CD4-positive, alpha-beta T cell treated with Interleukin-1 beta for 1 hour (primary cell): ENCODE data around the gene ADGRD1.

ENCODE experiments used
- DNase-seq, 2 donors: peaks; one replicate each; pipeline ENCODE4 v3.0.0-alpha.2; 2020 to 2022

Gene ADGRD1

DNA sequence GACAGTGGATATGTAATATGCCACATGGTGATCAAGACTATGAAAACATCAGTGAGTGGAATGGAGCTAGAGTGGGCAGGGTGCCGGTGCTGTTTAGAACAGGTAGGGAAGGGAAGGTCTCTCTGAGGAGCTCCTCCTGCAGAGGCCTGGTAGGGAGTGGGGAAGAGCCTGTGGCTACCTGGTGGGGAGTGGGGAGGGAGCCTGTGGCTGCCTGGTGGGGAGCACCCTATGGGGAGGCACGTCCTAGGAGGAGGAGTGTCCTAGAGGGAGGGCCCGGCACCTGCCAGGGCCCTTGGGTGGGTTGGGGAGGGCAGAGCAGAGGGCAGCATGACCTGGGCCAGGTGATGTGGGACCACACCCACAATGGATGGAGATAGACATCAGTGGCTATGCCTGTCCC is 122.6 kb downstream of the ADGRD1 start:
- no peak for DNase-seq

DNA sequence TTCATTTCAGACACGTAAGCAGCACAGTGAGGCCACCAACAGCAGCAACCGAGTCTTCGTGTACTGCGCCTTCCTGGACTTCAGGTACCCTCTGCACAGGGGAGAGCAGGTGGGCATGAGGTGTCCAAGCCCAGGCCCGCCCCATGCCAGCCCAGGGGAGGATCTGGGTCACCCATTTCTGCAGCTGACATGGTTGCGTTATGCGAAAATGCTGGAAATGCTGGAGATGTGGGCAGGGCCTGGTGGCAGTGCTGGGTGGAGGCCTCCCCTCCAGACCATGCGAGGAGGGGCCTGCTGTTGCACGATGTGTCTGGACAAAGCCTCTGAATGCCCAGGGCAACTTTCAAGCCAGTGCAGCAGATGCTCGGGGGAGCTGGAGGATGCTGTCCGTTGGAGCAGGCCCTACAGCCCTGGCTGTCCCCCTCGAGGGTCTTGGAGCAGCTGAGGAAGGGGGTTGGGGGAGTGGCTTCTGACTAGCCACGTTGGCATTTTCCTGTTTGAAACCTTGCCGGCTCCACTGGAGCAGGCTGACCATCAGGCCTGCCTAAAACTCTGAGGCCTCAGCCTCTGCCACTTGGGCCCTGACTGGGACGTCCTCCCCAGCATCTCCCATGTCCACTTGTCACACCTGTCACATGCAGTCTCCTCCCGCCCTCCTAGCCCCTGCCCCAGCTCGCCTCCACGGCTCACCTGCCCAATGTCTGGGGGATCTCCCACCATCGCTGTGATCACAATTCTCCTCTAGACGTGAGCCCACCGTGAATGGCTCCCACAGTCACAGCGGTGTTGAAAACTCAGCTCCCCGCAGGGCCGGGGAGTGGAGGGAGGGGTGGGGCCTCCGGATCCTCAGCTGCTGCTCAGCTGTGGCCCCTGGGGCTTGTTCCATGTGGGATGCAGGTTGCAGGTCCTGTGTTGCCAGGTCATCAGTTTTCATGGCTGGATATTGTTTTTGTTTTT is 123.4 kb downstream of the ADGRD1 start:
- DNase-seq, result no peak

DNA sequence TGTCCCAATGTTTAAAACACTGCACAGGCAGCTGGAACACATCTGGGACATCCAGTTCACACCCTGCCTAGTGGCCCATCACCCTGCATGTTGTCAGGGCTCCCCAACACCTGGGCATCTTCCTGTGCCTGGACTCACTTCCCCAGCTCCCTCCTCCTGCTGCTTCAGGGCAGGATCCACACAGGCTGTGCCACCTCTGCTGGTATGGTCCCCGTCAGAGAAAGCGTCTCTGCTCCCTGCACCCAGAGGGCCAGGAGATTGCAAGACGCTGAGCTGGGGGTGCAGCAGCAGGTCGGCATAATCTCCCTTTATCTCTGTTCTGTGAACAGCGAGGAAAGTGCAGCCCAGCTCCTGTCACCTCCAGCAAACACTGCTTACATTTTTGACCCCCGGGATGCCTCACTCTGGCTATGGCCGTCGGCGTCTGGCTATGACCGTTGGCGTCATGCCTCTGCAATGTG is 124.3 kb downstream of the ADGRD1 start:
- DNase-seq, result no peak

DNA sequence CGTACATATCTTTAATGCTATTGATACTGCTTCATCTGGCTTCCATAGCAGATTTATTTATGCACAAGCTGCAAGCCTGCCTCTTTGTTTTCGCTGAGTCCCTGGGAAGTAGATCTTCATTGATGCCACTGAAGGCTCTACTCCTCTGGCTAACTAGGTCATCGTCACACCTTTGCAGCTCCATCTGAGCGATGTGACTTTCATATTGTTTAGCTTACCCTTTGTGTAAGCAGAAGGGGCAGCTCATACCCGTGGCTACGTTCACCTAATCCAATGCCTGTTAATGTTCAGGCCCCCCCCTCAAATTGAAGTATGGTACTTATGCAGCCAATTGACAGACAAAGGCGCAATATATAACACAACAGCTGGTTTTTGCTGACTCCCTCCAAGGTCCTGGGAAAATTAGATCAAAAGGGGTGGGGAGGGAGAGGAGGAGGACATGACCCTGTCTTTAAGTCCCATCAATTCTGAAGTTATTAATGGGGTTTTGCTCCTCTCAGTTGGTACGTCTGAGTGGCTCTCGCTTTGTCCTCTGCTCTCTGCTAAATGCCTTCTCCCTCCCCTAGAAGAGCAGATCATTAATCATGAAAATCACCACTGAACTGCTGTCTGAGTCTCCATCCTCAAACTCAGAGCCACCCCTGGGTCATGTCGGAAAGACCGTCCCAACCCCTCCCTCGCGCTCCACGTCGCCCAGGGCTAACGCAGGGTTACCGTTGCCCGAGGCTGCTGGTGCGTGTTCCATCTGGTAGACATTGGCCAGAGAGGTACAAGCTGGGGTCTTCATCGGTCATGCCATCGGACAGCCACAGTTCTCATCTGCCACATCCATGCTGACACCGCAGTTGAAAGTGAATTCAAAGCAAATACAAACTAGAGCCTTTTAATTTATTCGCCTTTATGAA is 128.8 kb downstream of the ADGRD1 start:
- DNase-seq, result no peak

DNA sequence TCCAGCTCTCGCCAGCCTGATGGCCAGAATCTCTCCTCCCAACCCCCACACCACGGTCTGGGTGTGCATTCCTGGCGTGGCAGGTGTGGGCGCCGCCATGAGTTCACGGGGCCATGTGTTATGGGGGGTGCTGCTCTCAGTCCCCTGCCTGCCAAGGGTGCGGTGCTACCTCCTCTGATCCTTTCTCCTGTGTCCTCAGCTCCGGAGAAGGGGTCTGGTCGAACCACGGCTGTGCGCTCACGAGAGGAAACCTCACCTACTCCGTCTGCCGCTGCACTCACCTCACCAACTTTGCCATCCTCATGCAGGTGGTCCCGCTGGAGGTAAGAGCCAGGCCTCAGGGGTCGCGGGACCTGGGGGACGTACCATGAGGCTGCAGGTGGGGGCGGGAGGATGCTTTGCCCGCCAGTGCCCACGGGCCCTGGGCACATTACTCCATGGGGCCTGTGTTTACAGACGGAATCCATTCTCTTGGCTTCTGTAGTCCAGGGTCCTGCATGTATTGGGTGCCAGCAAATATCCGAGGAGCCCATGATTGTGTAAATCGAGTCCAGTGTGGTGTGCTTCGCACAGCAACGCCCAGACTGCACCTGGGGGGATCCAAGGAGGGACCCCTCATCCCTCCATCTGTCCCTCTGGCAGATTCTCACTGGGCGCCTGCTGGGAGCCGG is 130.8 kb downstream of the ADGRD1 start:
- DNase-seq, result no peak

DNA sequence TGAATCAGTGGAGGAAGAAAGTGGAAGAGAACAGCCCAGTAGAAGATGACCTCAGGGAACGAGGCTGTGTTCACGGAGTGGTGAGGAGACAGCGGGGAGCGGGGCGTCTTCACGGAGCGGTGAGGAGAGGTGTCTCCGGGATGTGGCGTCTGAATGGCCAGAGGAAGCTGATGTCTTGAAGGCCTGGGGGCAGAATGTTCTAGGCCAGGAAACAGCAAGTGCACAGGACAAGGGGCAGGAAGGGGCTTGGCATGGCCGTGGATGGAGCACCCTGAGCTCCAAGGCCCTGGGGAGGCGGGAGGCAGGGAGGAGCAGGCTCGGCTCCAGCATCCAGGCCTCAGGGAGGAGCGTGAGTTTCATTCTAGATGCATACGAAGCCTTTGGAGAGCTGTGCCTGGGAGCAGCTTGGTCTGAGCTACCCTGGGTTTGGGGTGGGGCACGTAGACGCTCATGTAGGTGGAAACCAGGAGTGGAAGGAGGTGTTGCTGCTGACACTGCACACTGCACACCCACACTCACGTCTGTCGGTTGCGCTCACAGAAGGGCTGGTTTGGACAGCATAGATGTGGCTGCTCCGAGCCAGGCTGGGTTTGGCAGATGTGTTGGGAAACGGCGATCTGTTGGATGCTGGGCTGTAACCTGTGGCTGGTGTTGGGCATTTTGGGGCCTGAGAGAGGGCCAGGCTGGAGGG is 131.6 kb downstream of the ADGRD1 start:
- no peak for DNase-seq

DNA sequence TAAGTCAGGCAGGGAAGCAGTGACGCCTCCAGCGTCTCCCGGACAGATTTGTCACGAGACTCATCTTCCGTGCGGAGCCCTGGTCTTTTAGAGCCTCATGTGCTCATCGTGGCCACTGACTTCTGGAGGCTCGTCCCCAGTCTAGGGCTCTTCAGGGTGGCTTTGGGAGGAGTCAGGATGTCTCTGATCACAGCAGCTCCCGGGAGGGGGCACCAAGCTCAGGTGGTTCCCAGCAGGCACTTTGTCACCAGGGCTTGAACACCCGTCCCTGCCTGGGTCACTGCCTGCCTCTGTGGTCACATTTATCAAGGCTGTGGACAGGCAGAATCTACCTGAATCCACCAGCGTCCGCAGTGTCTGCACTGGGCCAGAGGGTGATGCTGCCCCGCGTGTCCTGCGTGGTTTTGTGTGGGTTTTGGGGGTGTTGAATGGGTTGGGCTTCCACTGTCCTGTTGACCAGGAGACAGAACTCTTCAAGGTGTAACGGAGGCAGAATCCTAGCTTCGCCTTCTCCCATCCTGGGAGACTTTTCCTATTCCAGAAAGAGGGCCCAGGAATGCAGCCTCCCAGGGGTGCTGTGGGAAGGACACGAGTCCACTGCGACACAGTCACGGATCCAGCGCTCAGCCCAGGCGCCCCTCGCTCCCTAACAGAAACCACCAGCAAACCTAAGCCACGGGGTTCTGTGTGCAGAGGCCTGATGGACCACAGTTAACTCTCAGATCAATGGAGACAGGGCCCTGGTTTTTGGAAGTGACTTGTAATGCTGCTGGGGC is 132.3 kb downstream of the ADGRD1 start:
- DNase-seq, result no peak

DNA sequence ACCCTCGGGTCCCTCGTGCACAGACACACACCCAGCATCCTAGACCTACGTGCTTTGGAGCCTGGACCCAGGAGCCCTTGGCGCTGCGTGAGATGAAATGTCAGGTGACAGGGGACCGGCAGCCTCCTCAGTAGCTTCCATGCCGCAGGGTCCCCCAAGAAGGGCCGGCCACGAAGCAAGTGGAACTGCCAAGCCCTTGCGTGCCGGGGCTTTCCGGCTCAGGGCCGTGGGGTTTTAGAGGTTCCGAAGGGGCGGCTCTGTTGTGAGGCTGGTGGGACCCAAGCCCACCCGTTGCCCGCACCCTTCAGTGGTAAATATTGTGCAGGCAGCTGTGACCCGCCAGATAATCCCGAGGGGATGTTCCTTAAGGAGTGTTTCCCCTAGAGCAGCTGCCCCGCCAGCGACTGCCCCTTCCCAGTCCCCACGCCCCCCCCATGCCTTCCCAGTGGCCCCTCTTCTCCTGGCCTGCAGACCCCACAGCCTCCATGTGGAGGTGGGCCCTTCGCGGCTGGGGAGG is 133.7 kb downstream of the ADGRD1 start:
- no peak for DNase-seq

DNA sequence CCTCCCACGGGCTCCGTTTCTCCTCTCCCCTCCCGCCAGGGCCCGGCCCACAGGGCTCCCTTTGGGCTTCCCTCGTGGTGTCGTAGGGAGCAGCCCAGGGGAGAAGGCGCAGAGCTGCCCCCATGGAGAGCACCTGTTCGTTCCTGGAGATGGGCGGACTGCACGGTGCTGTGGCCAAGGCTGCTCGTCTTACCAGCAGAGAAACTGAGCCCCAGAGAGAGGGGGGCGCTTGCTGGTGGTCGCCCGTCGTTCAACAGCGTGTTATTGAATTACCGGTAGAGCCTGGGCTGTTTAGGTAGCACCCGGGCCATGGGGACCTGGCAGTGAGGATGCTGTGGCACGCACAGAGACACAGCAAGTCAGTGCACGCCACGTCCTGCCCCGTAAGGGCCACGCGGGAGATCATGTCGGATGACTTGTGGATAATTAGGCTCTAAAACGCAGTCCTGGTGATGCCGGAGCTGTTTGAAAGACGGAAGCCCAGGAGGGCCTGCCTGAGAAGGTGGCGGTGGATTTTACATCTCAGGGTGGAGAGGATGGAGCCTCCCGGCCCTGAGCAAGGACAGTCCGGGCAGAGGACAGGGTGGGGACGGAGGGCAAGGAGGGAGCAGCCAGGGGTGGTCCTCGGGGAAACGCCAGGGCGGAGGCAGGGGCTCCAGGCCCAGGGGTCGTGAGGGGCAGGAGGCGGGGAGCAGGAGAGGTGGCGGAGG is 134.4 kb downstream of the ADGRD1 start:
- no peak for DNase-seq

DNA sequence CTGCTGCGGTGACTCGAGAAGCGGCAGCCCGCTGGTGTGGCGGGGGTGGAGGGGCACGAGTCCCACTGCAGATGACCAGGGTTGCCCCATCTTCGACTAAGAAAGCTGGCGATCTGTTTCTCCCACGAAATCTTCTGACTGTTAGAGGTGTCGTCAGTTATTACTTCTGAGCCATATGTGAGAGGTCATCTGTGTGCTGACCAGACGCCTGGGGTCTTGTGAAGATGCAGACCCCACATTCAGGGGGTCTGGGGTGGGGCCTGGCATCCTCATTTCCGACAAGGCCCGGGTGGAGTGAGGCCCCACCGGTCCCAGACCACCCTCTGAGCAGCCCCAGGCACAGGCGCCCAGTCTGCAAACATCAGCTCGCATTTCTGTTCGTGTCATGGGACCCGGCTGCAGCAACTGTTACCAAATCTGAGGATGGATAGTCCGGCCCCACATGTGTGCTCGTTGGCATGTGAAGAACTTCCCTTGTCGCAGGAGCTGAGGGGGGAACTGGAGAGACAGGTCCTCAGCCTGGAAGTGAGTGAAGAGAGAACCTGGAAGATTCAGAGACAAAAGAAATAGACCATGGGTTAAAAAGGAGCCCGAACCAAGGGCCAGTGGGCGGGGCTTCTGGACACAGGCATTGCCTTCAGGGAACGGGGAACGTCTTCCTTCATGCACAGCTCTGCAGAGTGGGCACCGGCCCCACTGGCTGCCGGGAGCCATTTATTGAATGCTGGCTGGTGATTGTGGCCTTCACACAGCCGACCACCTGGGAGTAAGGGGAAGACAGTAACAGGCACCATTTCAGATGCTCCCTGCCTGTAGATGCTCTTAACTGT is 135.2 kb downstream of the ADGRD1 start:
- DNase-seq, result no peak

DNA sequence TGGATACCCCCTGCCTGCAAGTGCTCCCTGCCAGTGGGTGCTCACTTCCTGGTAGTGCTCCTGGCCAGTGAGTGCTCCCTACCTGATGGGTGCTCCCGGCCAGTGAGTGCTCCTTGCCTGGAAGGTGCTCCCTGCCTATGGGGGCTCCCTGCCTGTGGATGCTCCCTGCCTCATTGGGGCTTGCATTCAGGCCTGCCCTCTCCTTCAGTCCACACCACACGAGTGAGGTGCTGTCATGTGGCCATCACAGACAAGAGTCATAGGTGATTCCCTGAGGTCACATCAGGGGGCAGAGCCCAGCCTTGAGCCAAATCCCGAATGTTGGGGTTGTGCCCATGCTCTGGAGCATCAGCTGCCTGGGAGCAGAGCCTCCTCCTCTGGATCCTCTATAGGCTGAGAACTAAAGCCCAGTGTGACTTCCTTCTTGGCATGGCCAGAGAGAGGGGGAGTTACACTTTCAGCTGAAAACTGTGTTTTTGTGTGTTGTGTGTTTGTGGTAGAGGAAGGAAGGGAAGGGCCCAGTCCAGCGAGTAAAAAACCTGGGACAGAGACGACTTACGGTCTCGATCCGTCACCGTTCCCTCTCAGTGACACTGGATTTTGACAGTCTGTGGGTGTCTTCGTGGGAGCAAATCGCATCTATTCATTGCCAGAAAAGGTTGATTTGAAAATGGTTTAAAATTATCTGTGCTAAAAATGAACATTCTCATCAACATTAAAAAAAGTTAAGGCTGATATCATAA is 136.0 kb downstream of the ADGRD1 start:
- no peak for DNase-seq

DNA sequence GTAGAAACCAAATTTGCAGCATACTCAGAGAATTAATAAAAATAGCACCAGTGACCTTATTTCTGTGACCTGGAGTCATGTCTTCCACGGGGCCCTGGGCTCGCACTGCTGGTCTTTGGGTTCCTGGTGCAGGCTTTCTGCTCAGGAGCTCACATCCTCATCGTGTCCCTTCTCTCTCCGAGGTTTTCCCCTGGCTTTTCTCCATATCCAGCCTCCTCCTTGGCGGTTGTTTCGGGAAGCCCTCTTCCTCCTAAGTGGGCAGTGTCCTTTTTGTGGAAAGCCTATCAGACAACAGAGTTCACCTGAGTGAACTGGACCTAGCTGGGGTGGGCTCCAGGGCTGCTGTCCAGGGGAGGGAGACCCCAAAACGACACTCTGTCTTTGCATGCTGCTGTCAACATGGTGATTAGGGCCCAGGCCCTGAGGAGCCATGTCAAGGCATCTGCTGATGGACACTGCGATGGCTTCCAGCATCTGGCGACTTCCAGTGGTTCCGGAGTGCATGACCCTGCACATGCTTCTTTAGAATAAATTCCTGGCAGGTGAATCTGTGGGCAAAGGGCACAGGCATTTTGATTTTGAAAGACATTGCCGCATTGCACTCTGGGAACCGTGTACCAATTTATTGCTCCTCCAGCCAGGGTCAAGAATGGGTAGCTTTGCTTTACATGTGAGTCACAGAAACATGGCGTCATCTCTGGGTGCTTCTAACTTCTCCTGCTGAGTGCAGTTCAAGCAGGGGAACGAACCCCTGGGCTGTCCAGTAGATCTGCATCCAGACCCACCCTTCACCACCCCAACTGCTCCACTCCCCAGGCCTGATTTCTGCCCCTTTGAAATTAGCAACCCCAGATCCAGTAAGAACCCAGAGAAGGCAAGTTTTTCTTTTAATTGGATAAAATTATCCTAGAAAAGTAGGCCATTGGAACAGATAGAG is 136.8 kb downstream of the ADGRD1 start:
- DNase-seq, result no peak

DNA sequence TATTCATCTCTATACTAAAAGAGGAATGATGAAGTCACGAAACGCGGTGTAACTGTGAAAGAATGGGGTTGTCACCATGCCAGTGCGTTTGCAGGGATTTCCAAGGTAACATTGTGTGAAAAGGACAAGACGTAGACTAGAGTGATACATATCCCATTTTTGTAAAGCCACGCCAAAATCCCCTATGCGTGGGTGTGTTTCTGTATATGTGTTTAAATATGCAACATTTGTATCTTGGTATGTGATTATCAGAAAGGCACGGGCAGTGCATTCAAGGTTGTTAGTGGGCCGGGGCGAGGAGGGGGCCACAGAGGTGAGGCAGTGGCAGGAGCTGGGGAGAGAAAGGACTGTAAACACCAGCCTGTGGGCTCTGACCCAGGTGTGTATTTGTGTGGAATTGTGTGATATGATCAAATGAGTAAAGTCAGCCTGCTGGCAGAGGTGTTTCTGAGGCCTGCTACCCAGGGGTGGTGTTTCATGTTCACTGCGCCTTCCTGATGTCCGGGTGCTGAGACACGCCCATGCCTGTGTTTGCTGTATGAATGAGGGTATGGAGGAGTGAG is 137.8 kb downstream of the ADGRD1 start:
- DNase-seq, result no peak

DNA sequence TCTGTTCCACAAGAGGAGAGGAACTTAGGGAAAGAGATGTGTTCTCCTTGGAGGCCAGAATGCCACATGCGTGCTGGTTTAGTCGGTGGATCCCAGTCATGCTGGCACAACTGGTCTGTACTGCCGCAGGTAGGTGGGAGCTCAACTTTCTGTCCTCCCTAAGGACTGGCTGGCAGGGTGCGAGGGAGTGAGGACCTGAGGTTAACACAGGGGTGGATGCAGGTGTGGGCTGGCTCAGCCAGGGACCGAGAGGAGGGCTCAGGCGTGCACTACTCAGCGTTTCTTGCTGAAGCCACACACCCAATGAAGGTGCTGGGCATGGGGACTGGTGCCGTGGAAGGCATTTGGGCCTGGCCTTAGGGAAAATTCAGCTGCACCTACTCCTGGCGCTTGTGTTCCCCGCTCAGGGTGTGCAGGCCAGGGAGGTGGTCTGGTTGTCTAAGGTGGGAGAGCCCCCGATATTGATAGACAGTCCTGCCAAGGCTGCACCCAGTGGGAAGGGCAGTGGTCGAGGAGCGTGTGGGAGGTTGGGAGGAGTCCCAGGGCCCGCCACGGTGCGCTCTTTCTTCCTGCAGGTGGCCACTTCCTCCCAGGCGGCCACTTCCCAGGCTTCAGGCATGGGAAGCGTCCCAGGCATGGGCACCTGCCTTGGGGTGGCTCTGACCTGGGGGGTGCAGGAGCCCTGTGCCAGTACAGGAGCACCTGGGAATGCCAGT is 138.4 kb downstream of the ADGRD1 start:
- no peak for DNase-seq

DNA sequence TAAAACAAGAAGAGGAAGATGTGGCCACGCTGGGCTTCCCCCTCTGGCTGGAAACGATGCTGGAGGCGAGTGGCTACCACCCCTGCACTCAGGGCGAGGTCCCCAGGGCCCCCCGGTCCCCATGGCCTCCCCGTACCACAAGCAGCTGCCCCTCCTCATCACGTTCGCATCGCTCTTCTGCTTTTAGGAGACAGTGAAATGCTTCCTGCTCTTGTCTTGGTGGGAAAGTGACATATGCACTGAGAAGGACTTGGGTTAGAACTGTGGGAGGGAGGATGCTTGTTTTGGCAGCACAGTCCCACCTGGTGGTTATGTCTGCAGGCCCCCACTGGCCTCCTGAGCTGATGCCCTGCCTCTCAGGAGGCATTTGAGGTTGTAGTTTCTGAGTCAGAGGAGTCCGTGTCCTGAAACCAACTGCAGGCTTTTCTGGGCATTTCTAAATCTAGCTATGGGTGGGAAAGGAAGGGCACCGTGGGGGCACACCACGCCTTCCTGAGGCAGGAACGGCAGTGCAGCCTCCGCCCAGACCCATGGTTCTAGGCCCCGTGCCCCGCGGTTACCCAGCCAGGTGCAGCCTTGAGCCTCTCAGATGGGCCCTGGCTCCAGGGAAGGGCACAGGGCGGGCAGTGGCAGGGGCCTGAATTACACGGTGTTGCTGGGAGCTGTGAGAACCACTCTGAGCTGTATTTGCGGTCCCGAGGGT is 139.3 kb downstream of the ADGRD1 start:
- peak; percentile 11 to 25 for DNase-seq

DNA sequence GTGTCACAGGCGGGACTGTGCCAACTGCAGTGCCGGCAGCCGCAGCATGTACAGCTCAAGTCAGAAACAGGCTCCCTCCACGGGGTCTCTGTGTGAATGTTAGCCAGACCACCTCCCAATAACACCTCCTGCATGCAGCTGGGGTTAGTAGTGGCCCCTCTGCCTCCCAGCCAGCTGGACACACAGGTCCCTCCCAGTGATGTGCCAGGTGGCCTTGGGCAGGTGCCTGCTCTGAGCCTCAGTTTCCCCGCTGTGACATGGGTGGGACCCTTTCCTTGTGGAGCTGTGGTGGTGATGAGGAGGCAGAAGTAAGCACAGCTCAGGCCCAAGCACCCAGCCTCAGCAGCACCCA is 139.9 kb downstream of the ADGRD1 start:
- no peak for DNase-seq
